Nephron (organoid): ENCODE results near the gene RAB8A.
"Not testable (repeated sequence)": the region's sequence is repeated elsewhere in the genome, so short reads cannot be mapped to it uniquely, and the experiment has no call there.

Source experiments
- H3K27ac Mint-ChIP-seq, 3 experiments: 2 replicates each; pipeline ENCODE4 v1.8.0; 2020; ENCODE audit warnings: mixed read lengths in 3 of 3, mild to moderate bottlenecking in 2 of 3, moderate library complexity in 1 of 3
- H3K27me3 Mint-ChIP-seq: 2 replicates; pipeline ENCODE4 v1.8.0; 2021; ENCODE audit warnings: low read depth, mild to moderate bottlenecking, moderate library complexity, mixed read lengths
- H3K36me3 Mint-ChIP-seq: 2 replicates; pipeline ENCODE4 v1.8.0; 2020; ENCODE audit warnings: low read depth, mixed read lengths
- H3K4me1 Mint-ChIP-seq: 2 replicates; pipeline ENCODE4 v1.8.0; 2020; ENCODE audit warnings: mixed read lengths
- H3K4me3 Mint-ChIP-seq, 3 experiments: 2 replicates each; pipeline ENCODE4 v1.8.0; 2020; ENCODE audit warnings: mild to moderate bottlenecking in 3 of 3, mixed read lengths in 3 of 3, moderate library complexity in 2 of 3
- H3K9me3 Mint-ChIP-seq: 2 replicates; pipeline ENCODE4 v1.8.0; 2020; ENCODE audit warnings: mixed read lengths
- TF ChIP-seq, protein P1 (sequence below), 3 experiments: fragments of 200-600 bp; sonication (generic); IDR thresholded peaks; one replicate each; pipeline ENCODE4 v1.5.0; 2021; ENCODE audit warnings: antibody characterized with exemption in 3 of 3; ENCODE audit not compliant: unreplicated experiment in 3 of 3

Gene RAB8A

DNA sequence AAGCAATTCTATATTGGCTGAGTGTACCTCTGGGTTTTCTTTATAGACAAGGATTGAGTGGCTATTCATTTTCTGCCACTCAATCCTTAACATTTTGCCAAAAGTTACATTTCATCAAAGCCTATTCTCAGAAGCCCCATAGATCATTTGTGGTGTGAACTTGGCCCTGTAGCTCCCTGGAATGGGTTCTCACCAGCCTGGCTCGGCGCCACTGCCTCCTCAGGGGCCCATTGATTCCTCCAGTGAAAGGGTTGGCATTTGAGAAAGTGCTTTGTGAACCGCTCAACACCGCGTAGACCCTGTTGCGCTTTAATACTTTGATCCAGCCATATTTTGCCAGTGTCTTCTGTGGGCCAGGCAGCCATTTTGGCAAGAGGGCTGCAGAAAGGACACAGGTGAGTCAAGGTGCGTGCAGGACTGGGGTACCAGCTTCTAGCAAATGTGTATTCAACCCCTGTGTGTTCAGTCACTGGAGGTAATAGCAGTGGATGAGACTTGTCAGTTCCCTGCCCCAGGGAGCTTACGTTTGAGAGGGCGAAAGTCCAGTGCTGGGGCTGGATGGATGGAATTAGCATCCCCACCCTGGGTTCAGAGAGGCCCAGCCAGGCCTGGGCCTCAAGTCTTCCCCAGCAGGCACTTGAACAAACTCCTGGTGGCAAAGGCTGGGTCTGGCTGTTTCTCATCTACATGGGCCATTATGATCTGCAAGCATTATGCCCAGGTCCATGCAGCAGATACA lies 3.8 kb downstream of the RAB8A start:
- peak overlapping the region in 2 of 3 experiments; percentile 62 to 63 for H3K4me3 Mint-ChIP-seq
- no peaks in the 10 kb centered on the region for H3K9me3 Mint-ChIP-seq
- H3K4me1 Mint-ChIP-seq, result peaks cover 18% of the 10 kb centered on the region
- no peaks in the 10 kb centered on the region for H3K27me3 Mint-ChIP-seq
- H3K27ac Mint-ChIP-seq, result no peak overlapping the region
- peaks cover 22% of the 10 kb centered on the region for H3K36me3 Mint-ChIP-seq
- TF ChIP-seq, protein P1, sequence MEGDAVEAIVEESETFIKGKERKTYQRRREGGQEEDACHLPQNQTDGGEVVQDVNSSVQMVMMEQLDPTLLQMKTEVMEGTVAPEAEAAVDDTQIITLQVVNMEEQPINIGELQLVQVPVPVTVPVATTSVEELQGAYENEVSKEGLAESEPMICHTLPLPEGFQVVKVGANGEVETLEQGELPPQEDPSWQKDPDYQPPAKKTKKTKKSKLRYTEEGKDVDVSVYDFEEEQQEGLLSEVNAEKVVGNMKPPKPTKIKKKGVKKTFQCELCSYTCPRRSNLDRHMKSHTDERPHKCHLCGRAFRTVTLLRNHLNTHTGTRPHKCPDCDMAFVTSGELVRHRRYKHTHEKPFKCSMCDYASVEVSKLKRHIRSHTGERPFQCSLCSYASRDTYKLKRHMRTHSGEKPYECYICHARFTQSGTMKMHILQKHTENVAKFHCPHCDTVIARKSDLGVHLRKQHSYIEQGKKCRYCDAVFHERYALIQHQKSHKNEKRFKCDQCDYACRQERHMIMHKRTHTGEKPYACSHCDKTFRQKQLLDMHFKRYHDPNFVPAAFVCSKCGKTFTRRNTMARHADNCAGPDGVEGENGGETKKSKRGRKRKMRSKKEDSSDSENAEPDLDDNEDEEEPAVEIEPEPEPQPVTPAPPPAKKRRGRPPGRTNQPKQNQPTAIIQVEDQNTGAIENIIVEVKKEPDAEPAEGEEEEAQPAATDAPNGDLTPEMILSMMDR (IDR thresholded peaks at IDR 0.05; ENCODE audit: unreplicated experiment in 3 of 3), result no peak

DNA sequence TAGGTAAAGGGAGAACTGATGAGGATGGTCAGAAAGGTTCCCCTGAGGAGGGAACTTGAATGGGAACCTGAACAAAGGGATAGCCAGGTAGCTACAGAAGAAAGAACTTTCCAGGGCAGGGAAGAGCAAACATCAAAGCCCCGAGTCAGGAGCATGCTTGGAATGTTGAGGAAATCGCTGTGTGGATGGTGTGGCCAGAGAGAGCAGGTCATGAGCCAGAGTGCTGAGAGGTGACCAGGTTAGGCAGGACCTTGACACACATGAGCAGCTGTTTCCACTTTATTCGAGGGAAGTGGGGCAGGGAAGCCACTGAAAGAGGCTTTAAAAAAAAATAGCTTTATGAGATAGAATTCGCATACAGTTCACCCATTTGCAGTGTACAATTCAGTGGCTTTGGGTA lies 4.4 kb downstream of the RAB8A start:
- Mint-ChIP-seq H3K9me3 (no peaks in the 10 kb centered on the region), H3K4me1 (peaks cover 18% of the 10 kb centered on the region), H3K36me3 (peaks cover 22% of the 10 kb centered on the region), H3K27me3 (no peaks in the 10 kb centered on the region), H3K4me3 (no peak overlapping the region), H3K27ac (no peak overlapping the region)
- TF ChIP-seq, protein P1 (IDR thresholded peaks at IDR 0.05; ENCODE audit: unreplicated experiment in 3 of 3), result no peak

DNA sequence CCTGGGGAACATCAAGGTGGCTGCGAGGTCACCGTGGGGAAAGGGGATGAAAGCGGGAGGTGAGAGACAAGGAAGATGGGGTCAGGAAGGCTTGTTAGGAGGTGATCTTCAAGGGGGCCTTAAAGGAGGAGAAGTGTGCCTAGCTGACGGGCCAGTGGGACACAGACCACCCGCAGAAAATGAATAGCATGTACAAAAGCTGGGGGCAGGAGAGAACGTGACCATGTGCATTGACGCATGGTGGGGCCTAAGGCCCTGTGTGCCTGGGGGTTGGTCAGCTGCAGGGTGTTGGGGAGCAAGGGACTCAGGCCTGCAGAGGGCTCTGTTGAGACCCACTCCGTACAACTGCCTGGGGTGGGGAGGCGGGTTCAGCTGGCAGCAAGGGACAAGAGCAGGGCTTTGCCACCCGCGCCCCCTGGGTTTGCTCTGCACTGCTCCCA lies 5.9 kb downstream of the RAB8A start:
- H3K9me3 Mint-ChIP-seq, result no peaks in the 10 kb centered on the region
- TF ChIP-seq, protein P1 (IDR thresholded peaks at IDR 0.05; ENCODE audit: unreplicated experiment in 3 of 3), result no peak
- peaks cover 30% of the 10 kb centered on the region for H3K36me3 Mint-ChIP-seq
- peaks cover 10% of the 10 kb centered on the region for H3K4me1 Mint-ChIP-seq
- H3K4me3 Mint-ChIP-seq, result no peak overlapping the region
- no peaks in the 10 kb centered on the region for H3K27me3 Mint-ChIP-seq
- no peak overlapping the region for H3K27ac Mint-ChIP-seq

DNA sequence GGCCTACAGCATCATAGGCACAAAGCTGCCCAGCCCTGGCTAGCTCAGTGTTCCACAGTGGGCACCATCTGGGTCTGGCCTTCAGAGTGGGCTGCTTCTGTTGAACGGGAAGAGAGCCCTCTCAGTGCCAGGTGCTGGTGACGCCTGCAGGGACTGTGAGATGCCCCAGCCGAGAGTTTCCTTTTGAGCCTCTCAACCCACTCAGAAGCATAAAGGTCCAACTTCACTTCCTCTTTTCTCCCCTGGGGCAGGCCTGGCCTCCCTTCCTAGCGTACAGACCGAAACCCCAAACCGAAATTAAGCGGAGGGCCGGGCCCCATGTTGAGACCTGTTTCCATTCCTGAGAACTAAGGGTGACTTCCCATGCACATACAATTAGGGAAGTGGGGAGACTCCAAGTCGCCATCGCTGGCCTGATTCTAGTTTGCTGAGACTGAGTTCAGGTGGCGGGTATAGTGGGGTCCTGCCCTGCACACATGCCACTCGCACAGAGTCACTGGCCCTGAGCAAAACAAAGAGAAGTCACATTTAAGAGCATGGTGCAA lies 6.9 kb downstream of the RAB8A start:
- Mint-ChIP-seq H3K9me3 (no peaks in the 10 kb centered on the region), H3K4me3 (no peak overlapping the region), H3K36me3 (peaks cover 30% of the 10 kb centered on the region), H3K27me3 (no peaks in the 10 kb centered on the region), H3K4me1 (peaks cover 4% of the 10 kb centered on the region), H3K27ac (no peak overlapping the region)
- TF ChIP-seq, protein P1 (IDR thresholded peaks at IDR 0.05; ENCODE audit: unreplicated experiment in 3 of 3), result no peak

DNA sequence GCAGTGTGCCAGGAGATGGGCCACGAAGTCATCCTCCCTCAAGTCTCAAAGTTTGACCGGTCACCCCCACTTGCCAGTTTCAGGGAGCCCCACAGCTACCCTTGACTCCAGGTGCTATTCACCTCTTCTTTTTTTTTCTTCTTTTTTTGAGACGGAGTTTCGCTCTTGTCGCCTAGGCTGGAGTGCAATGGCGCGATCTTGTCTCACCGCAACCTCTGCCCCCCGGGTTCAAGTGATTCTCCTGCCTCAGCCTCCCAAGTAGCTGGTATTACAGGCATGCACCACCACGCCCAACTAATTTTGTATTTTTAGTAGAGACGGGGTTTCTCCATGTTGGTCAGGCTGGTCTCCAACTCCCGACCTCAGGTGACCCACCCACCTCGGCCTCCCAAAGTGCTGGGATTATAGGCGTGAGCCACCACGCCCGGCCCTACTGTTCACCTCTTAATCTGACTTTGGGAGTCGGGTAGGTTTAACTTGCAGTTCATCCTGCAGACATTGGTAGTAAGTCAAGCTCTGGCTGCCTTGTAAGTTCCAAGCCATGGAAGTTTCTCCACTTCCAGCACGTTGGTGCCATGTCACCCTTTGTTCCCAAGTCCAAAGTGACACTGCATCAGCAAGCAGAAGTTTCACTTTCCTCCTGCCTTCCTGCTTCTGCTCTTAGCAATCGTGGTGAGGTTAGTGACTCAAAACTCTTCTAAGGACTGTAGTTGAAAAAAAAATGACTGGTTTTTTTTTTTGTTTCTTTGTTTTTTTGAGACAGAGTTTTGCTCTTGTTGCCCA lies 7.6 kb downstream of the RAB8A start:
- not testable (repeated sequence) for H3K4me3 Mint-ChIP-seq, H3K27me3 Mint-ChIP-seq, H3K9me3 Mint-ChIP-seq, H3K4me1 Mint-ChIP-seq, H3K27ac Mint-ChIP-seq
- peaks cover 34% of the 10 kb centered on the region for H3K36me3 Mint-ChIP-seq

DNA sequence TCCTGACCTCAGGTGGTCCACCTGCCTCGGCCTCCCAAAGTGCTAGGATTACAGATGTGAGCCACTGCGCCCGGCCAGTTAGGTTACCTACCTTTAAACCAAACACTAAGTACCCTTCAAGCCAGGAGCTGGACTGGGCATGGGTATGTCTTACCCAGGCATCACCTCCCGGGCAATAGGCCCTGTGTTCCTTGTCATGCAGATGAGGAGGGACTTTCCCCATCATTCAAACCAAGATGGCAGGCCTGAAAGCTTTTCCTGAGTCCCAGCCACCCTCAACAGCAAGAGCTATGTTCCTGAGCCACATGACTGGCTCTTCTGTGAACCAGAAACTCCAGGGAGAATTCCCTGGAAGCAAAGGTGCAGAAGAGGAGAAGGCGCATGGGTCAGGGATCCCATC lies 9.5 kb downstream of the RAB8A start:
- H3K27ac Mint-ChIP-seq, result no peak overlapping the region
- H3K27me3 Mint-ChIP-seq, result no peaks in the 10 kb centered on the region
- no peaks in the 10 kb centered on the region for H3K9me3 Mint-ChIP-seq
- H3K4me1 Mint-ChIP-seq, result no peaks in the 10 kb centered on the region
- H3K4me3 Mint-ChIP-seq, result no peak overlapping the region
- peaks cover 32% of the 10 kb centered on the region for H3K36me3 Mint-ChIP-seq
- TF ChIP-seq, protein P1 (IDR thresholded peaks at IDR 0.05; ENCODE audit: unreplicated experiment in 3 of 3), result no peak
